ENCODE measurements around the gene NRG3.

Gene NRG3

DNA sequence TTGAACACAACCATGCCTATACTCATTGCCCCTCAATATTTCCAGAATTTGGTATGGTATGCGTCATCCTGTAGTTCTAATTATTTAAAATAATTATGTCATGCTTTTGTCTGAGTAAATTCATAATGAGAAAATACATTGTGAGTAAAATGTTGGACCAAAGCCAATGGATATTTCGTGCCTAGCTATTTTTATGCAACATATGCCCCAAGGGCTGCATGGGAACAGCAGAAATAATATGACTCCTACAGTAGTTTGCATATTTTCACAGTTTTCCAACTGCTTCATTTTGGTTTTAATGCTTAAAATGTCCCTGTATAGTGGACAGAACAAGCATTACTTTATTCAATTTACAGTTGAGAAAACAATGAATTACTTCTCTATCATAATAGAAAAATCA is 1148.7 kb downstream of the NRG3 start:
- TF ChIP-seq CTCF (IDR thresholded peaks at IDR 0.05; ENCODE audit: low read depth, low read length, missing control alignments), result no peak
- DNase-seq (ENCODE audit: low read depth), result no peak
- no peak overlapping the region for H3K4me3 ChIP-seq (ENCODE audit: low read depth, low read length)

All from GM12864 (cell line).